H1 (cell line): ENCODE measurements around the gene GALT. TPM values are rescaled to one million over a fixed set of nuclear protein-coding genes. Genes with fewer than 3 reads are reported as not detected.
A peak's percentile ranks its signal among the peaks of the same experiment; 100 is the strongest.

ENCODE experiments used
- BCL11A ChIP-seq, 2 experiments: IDR thresholded peaks; one replicate each; pipeline ENCODE4 v1.6.1; 2011; ENCODE audit warnings: low read depth in 2 of 2, low read length in 2 of 2, mild to moderate bottlenecking in 2 of 2
- CHD7 ChIP-seq: fragments of 300-600 bp; sonication (generic); IDR thresholded peaks from 2 replicates; pipeline ENCODE4 v1.7.1; 2012; ENCODE audit warnings: low read length, moderate library complexity, mild to moderate bottlenecking, inconsistent platforms; ENCODE audit not compliant: insufficient replicate concordance
- CREB1 ChIP-seq: IDR thresholded peaks from 2 replicates; pipeline ENCODE4 v1.6.1; 2012; ENCODE audit warnings: inconsistent platforms
- GABPA ChIP-seq: IDR thresholded peaks from 2 replicates; pipeline ENCODE4 v1.6.1; 2011; ENCODE audit warnings: mild to moderate bottlenecking, low read length, moderate library complexity, borderline replicate concordance; ENCODE audit not compliant: insufficient read depth
- JUN ChIP-seq: IDR thresholded peaks from 2 replicates; pipeline ENCODE4 v1.6.1; 2011; ENCODE audit warnings: low read depth, mild to moderate bottlenecking, improper control_type of control experiment, low read length
- RBBP5 ChIP-seq: IDR thresholded peaks from 2 replicates; pipeline ENCODE4 v1.7.1; 2012; ENCODE audit warnings: low read depth, mild to moderate bottlenecking, inconsistent platforms, low read length, moderate library complexity, borderline replicate concordance
- SUZ12 ChIP-seq: fragments of 200-600 bp; sonication (generic); IDR thresholded peaks from 2 replicates; pipeline ENCODE4 v1.6.1; 2012; ENCODE audit warnings: mild to moderate bottlenecking, inconsistent platforms, low read length, moderate library complexity, mixed read lengths
- TAF1 ChIP-seq: IDR thresholded peaks from 2 replicates; pipeline ENCODE4 v1.6.1; 2011; ENCODE audit warnings: mild to moderate bottlenecking, low read depth, low read length
- TAF7 ChIP-seq: optimal IDR thresholded peaks from 2 replicates; pipeline ENCODE3; 2011; ENCODE audit warnings: low read depth, mild to moderate bottlenecking, inconsistent platforms, low read length, moderate library complexity, borderline replicate concordance
- polyA plus RNA-seq, 7 experiments: library from polyadenylated mRNA; depleted of rRNA in 3 of 7; stranded (reverse) in 5 of 7; unstranded in 2 of 7; fragments of >200 nt in 5 of 7; fragments of 200-250 nt in 2 of 7; gene quantifications; 1 replicate in 5 of 7; 2 replicates in 1 of 7; 4 replicates in 1 of 7; pipeline versions ENCODE4 v1.2.1 to v1.2.3, GENCODE V29; 2011 to 2013; ENCODE audit warnings: missing spikeins in 2 of 7, mixed read lengths in 2 of 7
- total RNA-seq: library from RNA; stranded (reverse); fragmentation: NEBNext Ultra II Directional; extraction: Animal tissue kit (Norgen Biotek cat#: 25700); gene quantifications from 2 replicates; pipeline ENCODE4 v1.2.1, GENCODE V29; 2021

The GALT gene
- total and polyA plus RNA-seq, 2 of the 8 experiments (the other 6 are each of a cell fraction or from before 2014, with no cell fraction given), result 21.9 to 50.6 TPM

- TF ChIP-seq SUZ12 (peak; percentile 79), TAF1 (no peak), RBBP5 (0 out of 2 replicates have a peak, but pooled peaks have one; percentile 43), BCL11A (IDR thresholded peaks at IDR 0.05; ENCODE audit: low read depth in 2 of 2, low read length in 2 of 2) (no peak), CHD7 (no peak), TAF7 (no peak), CREB1 (no peak), JUN (no peak), GABPA (peak; percentile 48; the same call in 1 of the 2 replicates)
Observed at GRCh38 chr9:34628656-34629490, 17.6 kb upstream of the GALT start, which contains the start of gene ARID3C (continued).
